Measurements from ENCODE around the gene CSK.

DNA sequence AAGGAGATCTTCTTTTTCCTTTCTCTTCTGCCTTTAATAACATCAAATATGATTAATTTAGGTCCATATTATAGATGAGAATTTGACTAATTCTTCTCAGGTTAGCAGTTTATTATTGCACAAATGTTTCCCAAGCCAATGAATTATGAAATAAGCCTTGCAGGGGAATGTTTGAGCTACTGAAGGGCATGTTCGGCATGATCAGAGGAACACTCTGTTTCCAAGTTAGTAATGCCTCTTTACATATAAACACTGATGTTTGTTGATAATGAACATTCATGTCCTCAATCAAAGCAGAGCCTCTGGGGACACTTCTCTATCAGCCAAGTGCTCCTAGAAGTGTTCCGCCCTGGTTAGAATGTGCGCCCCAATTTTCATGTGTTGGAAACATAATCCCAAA, 46.6 kb upstream of the CSK start:
- TF ChIP-seq, protein P1, sequence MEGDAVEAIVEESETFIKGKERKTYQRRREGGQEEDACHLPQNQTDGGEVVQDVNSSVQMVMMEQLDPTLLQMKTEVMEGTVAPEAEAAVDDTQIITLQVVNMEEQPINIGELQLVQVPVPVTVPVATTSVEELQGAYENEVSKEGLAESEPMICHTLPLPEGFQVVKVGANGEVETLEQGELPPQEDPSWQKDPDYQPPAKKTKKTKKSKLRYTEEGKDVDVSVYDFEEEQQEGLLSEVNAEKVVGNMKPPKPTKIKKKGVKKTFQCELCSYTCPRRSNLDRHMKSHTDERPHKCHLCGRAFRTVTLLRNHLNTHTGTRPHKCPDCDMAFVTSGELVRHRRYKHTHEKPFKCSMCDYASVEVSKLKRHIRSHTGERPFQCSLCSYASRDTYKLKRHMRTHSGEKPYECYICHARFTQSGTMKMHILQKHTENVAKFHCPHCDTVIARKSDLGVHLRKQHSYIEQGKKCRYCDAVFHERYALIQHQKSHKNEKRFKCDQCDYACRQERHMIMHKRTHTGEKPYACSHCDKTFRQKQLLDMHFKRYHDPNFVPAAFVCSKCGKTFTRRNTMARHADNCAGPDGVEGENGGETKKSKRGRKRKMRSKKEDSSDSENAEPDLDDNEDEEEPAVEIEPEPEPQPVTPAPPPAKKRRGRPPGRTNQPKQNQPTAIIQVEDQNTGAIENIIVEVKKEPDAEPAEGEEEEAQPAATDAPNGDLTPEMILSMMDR (IDR thresholded peaks at IDR 0.05), result no peak
- TF ChIP-seq POLR2A (IDR thresholded peaks at IDR 0.05), result no peak
